Activated CD8-positive, alpha-beta T cell treated with anti-CD3 and anti-CD28 coated beads for 36 hours (primary cell): ENCODE results near the gene WDR59. TPM values are rescaled to one million over a fixed set of nuclear protein-coding genes. Genes with fewer than 3 reads are reported as not detected.

Experiments
- ATAC-seq: fragments of 200-7000 bp; cut with Tn5 transposase; one replicate; pipeline ENCODE4 v1.10.0; 2021; ENCODE audit warnings: mild to moderate bottlenecking, moderate library complexity
- CTCF ChIA-PET: fragments of 350-600 bp; sonication (Branson Sonifier 250); formaldehyde crosslinking; loops from one replicate; lab custom pipeline; 2021; ENCODE audit warnings: antibody characterized with exemption; lab: Charles Lee
- POLR2A ChIA-PET: fragments of 350-600 bp; sonication (Branson Sonifier 250); formaldehyde crosslinking; loops from one replicate; lab custom pipeline; 2021; ENCODE audit warnings: antibody characterized with exemption; lab: Charles Lee
- DNase-seq: peaks from one replicate; pipeline ENCODE4 v3.0.0-alpha.2; 2020
- H3K27ac Mint-ChIP-seq: one replicate; pipeline ENCODE4 v1.8.0; 2021; ENCODE audit warnings: mild to moderate bottlenecking, mixed read lengths
- H3K27me3 Mint-ChIP-seq: one replicate; pipeline ENCODE4 v1.8.0; 2021; ENCODE audit warnings: mixed read lengths
- H3K36me3 Mint-ChIP-seq: one replicate; pipeline ENCODE4 v1.8.0; 2021; ENCODE audit warnings: low read depth, mixed read lengths
- H3K4me1 Mint-ChIP-seq: one replicate; pipeline ENCODE4 v1.8.0; 2021; ENCODE audit warnings: low read depth, mixed read lengths
- H3K4me3 Mint-ChIP-seq: one replicate; pipeline ENCODE4 v1.8.0; 2021; ENCODE audit warnings: mild to moderate bottlenecking, moderate library complexity, mixed read lengths
- H3K9me3 Mint-ChIP-seq: one replicate; pipeline ENCODE4 v1.8.0; 2021; ENCODE audit warnings: mixed read lengths
- intact Hi-C: fragments of 100-400 bp; cut with micrococcal nuclease; formaldehyde crosslinking; loops from one replicate; pipeline ENCODE4 v1.10.0; 2022
- total RNA-seq, 2 experiments: library from RNA; stranded (reverse); gene quantifications; one replicate each; pipeline ENCODE4 v1.2.3, GENCODE V29; 2021
- TF ChIP-seq, protein P1 (sequence below): fragments of 200-600 bp; IDR thresholded peaks from one replicate; pipeline ENCODE4 v1.8.0; 2022; ENCODE audit warnings: antibody characterized with exemption, mild to moderate bottlenecking

WDR59 gene
- total RNA-seq, 2 experiments from 2014 or later: 59.1 to 68.1 TPM

GRCh38 chr16:74954763-74955162 is 30.2 kb downstream of the WDR59 start:
- Mint-ChIP-seq H3K27me3 (no peaks in the 10 kb centered on the region), H3K27ac (no peak overlapping the region), H3K4me1 (no peaks in the 10 kb centered on the region), H3K4me3 (no peak overlapping the region), H3K36me3 (peaks cover 26% of the 10 kb centered on the region), H3K9me3 (no peaks in the 10 kb centered on the region)
- TF ChIP-seq, protein P1, sequence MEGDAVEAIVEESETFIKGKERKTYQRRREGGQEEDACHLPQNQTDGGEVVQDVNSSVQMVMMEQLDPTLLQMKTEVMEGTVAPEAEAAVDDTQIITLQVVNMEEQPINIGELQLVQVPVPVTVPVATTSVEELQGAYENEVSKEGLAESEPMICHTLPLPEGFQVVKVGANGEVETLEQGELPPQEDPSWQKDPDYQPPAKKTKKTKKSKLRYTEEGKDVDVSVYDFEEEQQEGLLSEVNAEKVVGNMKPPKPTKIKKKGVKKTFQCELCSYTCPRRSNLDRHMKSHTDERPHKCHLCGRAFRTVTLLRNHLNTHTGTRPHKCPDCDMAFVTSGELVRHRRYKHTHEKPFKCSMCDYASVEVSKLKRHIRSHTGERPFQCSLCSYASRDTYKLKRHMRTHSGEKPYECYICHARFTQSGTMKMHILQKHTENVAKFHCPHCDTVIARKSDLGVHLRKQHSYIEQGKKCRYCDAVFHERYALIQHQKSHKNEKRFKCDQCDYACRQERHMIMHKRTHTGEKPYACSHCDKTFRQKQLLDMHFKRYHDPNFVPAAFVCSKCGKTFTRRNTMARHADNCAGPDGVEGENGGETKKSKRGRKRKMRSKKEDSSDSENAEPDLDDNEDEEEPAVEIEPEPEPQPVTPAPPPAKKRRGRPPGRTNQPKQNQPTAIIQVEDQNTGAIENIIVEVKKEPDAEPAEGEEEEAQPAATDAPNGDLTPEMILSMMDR: no peak
- ChIA-PET CTCF (no interaction called here), POLR2A (no interaction called here)
- ATAC-seq (no peak), DNase-seq (no peak)
- intact Hi-C loops: no loop called here

- TF ChIP-seq, protein P1: no peak
- intact Hi-C loops: no loop called here
- no peak overlapping the region for H3K27ac Mint-ChIP-seq
- DNase-seq: no peak
- no peak overlapping the region for H3K4me3 Mint-ChIP-seq
- no peaks in the 10 kb centered on the region for H3K9me3 Mint-ChIP-seq
- ChIA-PET CTCF (interaction anchor here (2.0 kb wide), 1 partner anchor 160 kb away, joined by 7 read pairs; no protein-coding TSS in a partner anchor), POLR2A (no interaction called here)
- no peaks in the 10 kb centered on the region for H3K4me1 Mint-ChIP-seq
- peaks cover 35% of the 10 kb centered on the region for H3K36me3 Mint-ChIP-seq
- ATAC-seq: no peak
- H3K27me3 Mint-ChIP-seq: no peaks in the 10 kb centered on the region
These were observed 33.2 kb downstream of the WDR59 start for GRCh38 chr16:74951681-74952080.

DNA sequence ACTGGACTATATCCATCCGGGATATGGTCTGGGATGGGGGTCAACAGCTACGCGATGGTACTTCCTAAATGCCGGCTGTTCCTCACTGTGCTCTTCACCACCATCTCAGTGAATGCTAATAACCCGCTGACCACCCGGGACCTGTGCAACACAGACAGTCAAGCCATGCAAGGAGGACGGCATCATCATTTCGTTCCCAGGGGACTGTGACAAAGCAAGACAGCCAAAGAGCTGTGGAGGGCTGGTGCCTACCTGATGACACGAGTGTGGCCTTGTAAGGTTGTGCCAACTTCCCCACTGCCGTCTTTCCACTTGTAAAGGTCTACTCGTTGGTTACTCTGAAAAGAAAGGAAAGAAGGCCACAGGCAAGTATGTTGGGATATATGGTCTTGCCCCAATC is 33.7 kb downstream of the WDR59 start:
- Mint-ChIP-seq H3K4me3 (no peak overlapping the region), H3K27me3 (no peaks in the 10 kb centered on the region), H3K27ac (no peak overlapping the region), H3K4me1 (no peaks in the 10 kb centered on the region), H3K9me3 (no peaks in the 10 kb centered on the region), H3K36me3 (peaks cover 34% of the 10 kb centered on the region)
- TF ChIP-seq, protein P1: no peak
- CTCF ChIA-PET: interaction anchor here (0.8 to 2.0 kb wide), 2 partner anchors 160 kb away, joined by 3 to 7 read pairs; no protein-coding TSS in a partner anchor
- POLR2A ChIA-PET: no interaction called here
- ATAC-seq (no peak), DNase-seq (no peak)
- intact Hi-C loops: no loop called here

DNA sequence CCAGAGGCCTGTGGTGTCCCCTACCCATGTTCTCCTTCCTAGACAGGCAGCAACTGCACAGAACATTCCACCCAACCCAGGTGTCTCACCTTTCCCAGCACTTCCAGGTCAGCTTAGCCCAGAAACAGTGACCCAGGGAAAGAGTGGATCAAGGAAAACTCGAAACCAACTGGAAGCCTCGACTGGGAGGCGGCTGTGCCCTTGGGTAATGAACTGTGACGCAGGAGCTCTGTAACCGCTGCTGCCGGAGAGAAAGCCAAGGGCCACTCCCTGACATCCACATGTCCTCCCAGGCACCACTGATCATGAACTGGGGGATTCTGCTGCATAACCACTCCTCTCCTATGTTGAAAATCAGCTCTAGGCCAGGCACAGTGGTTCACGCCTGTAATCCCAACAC is 34.4 kb downstream of the WDR59 start:
- Mint-ChIP-seq H3K4me3 (no peak overlapping the region), H3K27me3 (no peaks in the 10 kb centered on the region), H3K4me1 (no peaks in the 10 kb centered on the region), H3K36me3 (peaks cover 30% of the 10 kb centered on the region), H3K27ac (no peak overlapping the region), H3K9me3 (no peaks in the 10 kb centered on the region)
- CTCF ChIA-PET: interaction anchor here (0.8 kb wide), 1 partner anchor 160 kb away, joined by 3 read pairs; no protein-coding TSS in a partner anchor
- DNase-seq (no peak), ATAC-seq (no peak)
- TF ChIP-seq, protein P1: no peak
- intact Hi-C loops: no loop called here
- POLR2A ChIA-PET: no interaction called here

DNA sequence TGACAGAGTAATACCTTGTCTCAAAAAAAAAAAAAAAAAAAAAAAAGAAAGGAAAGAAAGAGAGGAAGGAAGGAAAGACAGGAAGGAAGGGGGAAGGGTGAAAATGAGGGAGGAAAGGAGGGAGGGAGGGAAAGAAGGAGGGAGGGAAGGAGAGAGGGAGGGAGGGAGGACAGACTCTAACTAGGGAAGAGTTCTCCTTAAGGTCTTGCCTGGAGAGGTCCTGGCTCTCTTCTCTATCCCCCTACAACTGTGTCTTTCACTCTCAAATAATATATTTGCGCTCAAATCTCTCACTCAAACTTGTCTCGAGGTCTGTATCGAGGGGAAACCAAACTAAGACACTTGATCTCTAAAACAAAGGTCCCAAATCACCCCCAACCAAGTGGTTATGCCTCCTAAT is 35.6 kb downstream of the WDR59 start:
- H3K27ac Mint-ChIP-seq: no peak overlapping the region
- CTCF ChIA-PET: no interaction called here
- H3K4me1 Mint-ChIP-seq: no peaks in the 10 kb centered on the region
- intact Hi-C loops: no loop called here
- DNase-seq: no peak
- H3K36me3 Mint-ChIP-seq: peaks cover 22% of the 10 kb centered on the region
- no peaks in the 10 kb centered on the region for H3K27me3 Mint-ChIP-seq
- no peak overlapping the region for H3K4me3 Mint-ChIP-seq
- ATAC-seq: no peak
- POLR2A ChIA-PET: no interaction called here
- H3K9me3 Mint-ChIP-seq: no peaks in the 10 kb centered on the region
- TF ChIP-seq, protein P1: no peak
